NCI-H146 (cell line): ENCODE data around the gene MAP4K1.
"Not testable (repeated sequence)": the region's sequence is repeated elsewhere in the genome, so short reads cannot be mapped to it uniquely, and the experiment has no call there.

Experiments used
- DNase-seq: peaks from one replicate; lab custom pipeline; 2025; lab: John Stamatoyannopoulos, UW

The MAP4K1 gene

GRCh38 chr19:38650911-38651584 lies 33.3 kb upstream of the MAP4K1 start:
- DNase-seq: no peak

DNA sequence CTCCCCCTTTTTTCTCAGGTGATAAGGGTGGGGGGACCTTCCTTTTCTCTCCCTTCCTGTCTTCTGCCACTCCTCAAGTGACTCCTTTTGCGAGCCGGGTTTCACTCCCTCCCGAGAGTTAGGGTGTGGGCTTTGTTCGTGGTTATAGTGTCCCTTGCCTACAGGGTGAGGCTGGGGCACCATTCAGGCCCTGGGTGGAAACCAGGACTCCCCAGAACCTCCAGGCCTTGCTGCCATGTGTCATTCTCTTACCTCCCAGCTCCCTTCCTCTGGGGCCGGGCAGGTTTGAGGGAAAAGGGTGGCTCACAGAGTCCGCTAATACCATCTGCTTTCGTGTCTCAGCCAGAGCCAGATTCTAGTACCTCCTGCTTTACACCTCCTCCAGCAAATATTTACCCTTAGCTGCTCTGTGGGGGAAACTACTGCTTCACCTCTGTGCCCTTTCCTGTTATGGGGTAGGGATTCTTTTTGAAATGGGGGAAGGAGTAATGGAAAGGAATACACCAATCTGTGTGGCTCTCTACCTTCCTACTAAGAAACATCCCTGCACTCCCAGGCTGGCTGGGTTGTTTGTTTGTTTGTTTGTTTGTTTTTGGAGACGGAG lies 32.5 kb upstream of the MAP4K1 start:
- no peak for DNase-seq

- DNase-seq: no peak
Observed at GRCh38 chr19:38649305-38650171, 31.8 kb upstream of the MAP4K1 start.

- DNase-seq: no peak
Observed at GRCh38 chr19:38648769-38649304, 31.1 kb upstream of the MAP4K1 start.

DNA sequence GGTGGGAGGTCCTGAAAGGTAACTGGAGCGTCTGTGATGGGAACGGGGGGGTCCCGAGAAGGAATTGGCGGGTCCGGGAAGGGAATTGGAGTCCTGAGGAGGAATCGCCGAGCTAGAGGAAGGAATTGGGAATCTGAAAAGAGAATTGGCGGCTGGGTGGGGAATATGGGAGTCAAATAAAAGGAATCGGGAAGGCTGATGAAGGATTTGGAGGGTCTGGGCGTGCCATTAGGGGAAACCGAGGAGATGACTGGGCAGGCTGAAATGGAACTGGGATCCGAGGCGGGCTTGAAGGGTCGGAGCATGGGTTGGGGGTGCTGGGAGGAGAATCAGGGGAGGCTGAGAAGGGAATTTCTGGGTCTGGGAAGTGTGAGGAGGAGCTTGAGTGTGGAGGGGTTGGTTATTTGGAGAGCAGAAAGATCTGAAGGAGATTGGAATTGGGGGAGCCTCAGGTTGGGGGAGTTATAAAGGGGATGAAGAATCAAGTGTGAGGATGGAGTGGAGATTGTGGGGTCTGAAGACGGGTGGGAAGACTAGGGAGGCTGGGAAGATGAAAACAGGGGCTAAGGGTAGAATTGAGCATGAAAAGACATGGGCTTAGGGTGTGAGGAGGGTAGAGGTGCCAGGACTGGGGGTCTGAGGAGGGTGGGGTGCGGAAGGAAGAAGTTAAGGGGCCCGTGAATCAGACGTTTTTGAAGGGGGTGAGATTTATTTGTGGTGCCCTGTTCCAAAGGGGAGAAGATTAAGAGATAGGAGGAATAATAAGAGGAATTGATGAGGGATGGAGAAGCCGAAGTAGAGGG lies 30.4 kb upstream of the MAP4K1 start:
- peak; percentile 21 for DNase-seq

DNA sequence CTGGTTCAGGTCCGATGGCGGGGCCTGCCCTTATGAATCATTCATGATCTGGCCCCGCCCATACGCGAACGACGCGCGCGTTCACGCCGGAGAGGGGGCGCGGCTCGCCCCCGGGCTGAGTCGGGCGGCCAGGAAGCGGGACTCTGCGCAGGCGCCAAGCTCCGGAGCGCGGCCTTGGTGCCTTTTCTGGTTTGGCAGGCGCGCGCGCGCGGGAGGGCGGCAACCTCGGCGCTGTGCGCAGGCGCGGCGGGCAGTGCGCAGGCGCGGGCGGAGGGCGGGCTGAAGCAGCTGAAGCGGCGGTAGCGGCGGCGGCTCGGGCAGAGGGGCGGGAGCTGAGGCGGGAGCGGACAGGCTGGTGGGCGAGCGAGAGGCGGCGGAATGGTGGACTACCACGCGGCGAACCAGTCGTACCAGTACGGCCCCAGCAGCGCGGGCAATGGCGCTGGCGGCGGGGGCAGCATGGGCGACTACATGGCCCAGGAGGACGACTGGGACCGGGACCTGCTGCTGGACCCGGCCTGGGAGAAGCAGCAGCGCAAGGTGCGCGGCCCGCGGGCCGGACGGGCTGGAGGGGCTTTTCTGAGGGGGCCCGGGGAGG lies 29.7 kb upstream of the MAP4K1 start, which contains the start of gene ACTN4:
Gene ACTN4 (plus strand): TSS at position 282 of the 598 bp plus-strand sequence. CDS start 97 bp downstream, at position 379.
- DNase-seq: peak; percentile 94

DNA sequence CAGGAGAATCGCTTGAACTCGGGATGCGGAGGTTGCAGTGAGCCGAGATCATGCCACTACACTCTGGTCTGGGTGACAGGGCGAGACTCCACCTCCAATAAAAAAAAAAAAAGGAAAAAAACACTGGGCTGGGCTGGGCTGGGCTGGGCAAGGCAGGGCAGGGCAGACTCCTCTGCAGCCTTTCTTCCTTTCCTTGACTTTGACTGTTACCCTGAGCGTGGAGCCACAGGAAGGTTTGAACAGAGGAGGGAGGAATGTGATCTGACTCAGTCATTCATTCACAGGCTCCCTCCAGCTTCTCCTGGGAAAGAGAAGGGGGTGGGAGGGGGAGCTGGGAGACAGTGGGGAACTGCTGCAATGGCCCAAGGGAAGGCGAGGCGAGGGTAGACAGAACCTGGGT lies 27.0 kb upstream of the MAP4K1 start:
- DNase-seq: no peak

GRCh38 chr19:38642176-38642575 lies 24.4 kb upstream of the MAP4K1 start:
- DNase-seq: no peak

DNA sequence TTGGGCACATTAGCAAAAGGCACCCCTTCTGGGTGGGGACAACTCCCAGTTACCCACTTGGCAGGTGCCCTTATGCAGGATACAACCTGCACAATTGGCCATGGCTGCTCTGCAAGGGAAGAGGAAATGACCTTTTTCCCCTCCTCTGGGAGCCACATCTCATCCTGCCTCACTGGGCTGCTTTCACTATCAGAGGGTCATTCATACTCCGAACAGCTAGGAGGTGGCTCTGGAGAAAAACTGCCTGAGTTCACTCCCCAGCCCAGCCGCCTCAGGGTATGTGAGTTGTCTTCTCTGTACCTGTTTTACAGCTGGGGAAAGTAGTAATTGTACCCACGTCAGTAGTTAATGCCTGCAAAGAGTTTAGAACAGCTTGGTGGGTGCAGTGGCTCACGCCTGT lies 22.6 kb upstream of the MAP4K1 start:
- DNase-seq: no peak

- no peak for DNase-seq
Observed at GRCh38 chr19:38639679-38640078, 21.9 kb upstream of the MAP4K1 start.

DNA sequence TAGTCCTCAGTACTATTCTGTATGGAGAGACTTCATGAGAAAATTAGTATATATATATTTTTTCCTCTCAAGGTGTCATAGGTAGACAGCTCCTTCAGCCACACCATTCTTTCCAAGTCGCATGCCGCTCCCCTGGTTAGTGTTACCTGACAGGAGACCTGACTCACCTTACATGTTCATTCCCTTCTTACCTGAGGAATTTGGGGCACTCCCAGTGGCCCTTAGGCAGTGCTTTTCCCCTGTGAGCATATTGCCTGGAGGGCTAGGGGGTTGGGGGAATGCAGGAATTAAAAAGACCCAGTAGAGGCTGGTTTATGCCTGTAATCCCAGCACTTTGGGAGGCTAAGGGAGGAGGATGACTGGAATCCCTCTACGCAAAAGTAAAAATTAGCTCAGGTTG lies 20.7 kb upstream of the MAP4K1 start:
- DNase-seq: no peak

- DNase-seq: no peak
Observed at GRCh38 chr19:38635483-38636399, 18.0 kb upstream of the MAP4K1 start.

DNA sequence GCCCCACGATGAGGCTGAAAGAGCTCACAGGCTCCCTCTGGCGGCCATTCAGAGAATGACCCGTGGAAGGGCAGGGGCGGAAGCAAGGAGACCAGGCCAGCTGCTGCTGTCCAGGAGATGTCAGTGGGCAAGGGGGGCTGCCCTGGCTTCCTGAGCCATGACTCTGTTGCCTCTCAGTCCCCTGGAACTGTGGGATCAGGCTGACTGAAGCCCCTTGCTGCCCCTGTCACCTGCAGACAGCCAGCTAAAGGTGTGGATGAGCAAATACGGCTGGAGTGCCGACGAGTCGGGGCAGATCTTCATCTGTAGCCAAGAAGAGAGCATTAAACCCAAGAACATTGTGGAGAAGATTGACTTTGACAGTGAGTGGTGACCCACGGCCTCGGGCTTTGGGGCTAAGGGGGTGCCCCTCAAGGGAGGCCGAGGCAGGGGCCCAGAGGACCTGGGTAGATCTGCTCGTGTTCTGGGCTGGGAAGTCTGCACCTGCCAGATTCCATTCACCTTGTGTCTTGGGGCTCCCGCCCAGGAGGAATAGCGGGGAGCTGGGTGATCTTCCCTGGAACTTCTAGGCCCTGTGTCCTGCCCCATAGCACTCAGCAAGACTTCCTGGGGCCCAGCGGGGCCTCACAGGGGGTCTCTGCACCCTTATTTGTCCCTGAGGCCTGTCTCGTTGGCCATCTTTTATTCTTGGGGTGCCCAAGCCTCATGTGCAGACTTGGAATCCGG lies 17.2 kb upstream of the MAP4K1 start:
- peak; percentile 39 for DNase-seq

- DNase-seq: no peak
Observed at GRCh38 chr19:38632476-38633213, 14.9 kb upstream of the MAP4K1 start.

DNA sequence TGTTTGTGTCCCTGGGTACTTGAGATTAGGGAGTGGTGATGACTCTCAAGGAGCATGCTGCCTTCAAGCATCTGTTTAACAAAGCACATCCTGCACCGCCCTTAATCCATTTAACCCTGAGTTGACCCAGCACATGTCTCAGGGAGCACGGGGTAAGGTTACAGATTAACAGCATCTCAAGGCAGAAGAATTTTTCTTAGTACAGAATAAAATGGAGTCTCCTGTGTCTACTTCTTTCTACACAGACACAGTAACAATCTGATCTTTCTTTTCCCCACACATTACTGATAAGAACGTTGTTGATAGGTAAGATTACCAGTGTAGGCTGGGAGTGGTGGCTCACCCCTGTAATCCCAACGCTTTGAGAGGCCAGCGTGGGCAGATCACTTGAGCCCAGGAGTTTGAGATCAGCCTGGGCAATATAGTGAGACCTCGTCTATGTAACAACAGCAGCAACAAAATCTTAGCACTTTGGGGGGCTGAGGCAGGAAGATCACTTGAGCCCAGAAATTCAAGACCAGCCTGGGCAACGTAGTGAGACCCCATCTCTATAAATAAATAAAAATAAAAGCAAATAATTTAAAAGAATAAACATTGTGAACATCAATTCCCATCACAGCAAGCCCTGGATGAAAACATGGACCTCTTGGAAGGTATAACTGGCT lies 14.2 kb upstream of the MAP4K1 start:
- not testable (repeated sequence) for DNase-seq

DNA sequence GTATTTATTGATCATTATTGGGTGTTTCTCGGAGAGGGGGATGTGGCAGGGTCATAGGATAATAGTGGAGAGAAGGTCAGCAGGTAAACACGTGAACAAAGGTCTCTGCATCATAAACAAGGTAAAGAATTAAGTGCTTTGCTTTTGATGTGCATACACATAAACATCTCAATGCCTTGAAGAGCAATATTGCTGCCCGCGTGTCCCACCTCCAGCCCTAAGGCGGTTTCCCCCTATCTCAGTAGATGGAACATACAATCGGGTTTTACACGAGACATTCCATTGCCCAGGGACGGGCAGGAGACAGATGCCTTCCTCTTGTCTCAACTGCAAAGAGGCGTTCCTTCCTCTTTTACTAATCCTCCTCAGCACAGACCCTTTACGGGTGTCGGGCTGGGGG lies 13.5 kb upstream of the MAP4K1 start:
- DNase-seq: not testable (repeated sequence)

DNA sequence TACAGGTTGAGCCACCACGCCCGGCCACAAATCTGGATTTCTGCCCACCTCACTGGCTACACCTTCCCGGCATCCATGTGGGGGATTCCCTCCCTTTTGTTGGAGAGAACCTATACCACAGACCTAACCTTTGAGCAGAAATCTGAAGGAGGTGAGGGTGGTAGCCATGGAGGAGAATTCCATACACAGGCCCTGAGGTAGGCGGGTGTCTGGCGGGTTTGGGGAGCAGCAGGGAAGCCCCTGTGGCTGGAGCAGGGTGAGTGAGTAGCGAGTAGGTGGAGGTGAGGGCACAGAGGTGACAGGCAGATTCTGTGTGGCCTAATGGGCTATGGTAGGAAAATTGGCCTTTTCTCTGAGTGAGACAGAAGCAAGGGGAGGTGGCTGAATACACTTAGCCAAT lies 11.8 kb upstream of the MAP4K1 start:
- DNase-seq: no peak

- DNase-seq: no peak
Observed at GRCh38 chr19:38626401-38626800, 8.6 kb upstream of the MAP4K1 start.
